ENCODE data around the gene PHC2.
A peak's percentile ranks its signal among the peaks of the same experiment; 100 is the strongest.

PHC2 gene

GRCh38 chr1:33455539-33456501 is 24.9 kb upstream of the PHC2 start:
- CTCF ChIA-PET, result interaction anchor here (0.6 to 2.9 kb wide), 44 partner anchors 10 to 998 kb away, joined by 3 to 30 read pairs (median 4); partner anchors contain the start of genes A3GALT2 and ZSCAN20
- Histone ChIP-seq H3K4me3 (ENCODE audit: low read depth, low read length) (no peak overlapping the region), H3K36me3 (ENCODE audit: control insufficient read depth in 2 of 2, insufficient read depth in 1 of 2, low read length in 2 of 2) (no peaks in the 10 kb centered on the region), H3K4me1 (ENCODE audit: control insufficient read depth, insufficient read depth, low read length) (no peaks in the 10 kb centered on the region), H3K27ac (ENCODE audit: extremely low read depth, low read depth, low read length) (no peak overlapping the region), H3K9me3 (ENCODE audit: control insufficient read depth, insufficient read depth, low read depth, low read length) (no peaks in the 10 kb centered on the region)
- POLR2A ChIA-PET, result interaction anchor here (0.6 to 1.0 kb wide), 4 partner anchors 15 to 113 kb away, joined by 3 to 8 read pairs (median 4); no protein-coding TSS in a partner anchor
- peak; percentile 96 for TF ChIP-seq ZNF596 (tag by site-specific recombination; IDR thresholded peaks at IDR 0.05)
- TF ChIP-seq, protein P1, sequence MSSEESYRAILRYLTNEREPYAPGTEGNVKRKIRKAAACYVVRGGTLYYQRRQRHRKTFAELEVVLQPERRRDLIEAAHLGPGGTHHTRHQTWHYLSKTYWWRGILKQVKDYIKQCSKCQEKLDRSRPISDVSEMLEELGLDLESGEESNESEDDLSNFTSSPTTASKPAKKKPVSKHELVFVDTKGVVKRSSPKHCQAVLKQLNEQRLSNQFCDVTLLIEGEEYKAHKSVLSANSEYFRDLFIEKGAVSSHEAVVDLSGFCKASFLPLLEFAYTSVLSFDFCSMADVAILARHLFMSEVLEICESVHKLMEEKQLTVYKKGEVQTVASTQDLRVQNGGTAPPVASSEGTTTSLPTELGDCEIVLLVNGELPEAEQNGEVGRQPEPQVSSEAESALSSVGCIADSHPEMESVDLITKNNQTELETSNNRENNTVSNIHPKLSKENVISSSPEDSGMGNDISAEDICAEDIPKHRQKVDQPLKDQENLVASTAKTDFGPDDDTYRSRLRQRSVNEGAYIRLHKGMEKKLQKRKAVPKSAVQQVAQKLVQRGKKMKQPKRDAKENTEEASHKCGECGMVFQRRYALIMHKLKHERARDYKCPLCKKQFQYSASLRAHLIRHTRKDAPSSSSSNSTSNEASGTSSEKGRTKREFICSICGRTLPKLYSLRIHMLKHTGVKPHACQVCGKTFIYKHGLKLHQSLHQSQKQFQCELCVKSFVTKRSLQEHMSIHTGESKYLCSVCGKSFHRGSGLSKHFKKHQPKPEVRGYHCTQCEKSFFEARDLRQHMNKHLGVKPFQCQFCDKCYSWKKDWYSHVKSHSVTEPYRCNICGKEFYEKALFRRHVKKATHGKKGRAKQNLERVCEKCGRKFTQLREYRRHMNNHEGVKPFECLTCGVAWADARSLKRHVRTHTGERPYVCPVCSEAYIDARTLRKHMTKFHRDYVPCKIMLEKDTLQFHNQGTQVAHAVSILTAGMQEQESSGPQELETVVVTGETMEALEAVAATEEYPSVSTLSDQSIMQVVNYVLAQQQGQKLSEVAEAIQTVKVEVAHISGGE (tag by site-specific recombination; conservative IDR thresholded peaks at IDR 0.05; ENCODE audit: low read depth), result 0 out of 2 replicates have a peak, but pooled peaks have one; percentile 17
- TF ChIP-seq GLIS1 (tag by site-specific recombination; IDR thresholded peaks at IDR 0.05), result peak; percentile 31; the same call in 1 of the 2 replicates
- TF ChIP-seq, protein P2, sequence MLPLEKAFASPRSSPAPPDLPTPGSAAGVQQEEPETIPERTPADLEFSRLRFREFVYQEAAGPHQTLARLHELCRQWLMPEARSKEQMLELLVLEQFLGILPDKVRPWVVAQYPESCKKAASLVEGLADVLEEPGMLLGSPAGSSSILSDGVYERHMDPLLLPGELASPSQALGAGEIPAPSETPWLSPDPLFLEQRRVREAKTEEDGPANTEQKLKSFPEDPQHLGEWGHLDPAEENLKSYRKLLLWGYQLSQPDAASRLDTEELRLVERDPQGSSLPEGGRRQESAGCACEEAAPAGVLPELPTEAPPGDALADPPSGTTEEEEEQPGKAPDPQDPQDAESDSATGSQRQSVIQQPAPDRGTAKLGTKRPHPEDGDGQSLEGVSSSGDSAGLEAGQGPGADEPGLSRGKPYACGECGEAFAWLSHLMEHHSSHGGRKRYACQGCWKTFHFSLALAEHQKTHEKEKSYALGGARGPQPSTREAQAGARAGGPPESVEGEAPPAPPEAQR (tag by site-specific recombination; IDR thresholded peaks at IDR 0.05), result 0 out of 2 replicates have a peak, but pooled peaks have one; percentile 25
- no peak for TF ChIP-seq ZNF510 (tag by site-specific recombination; IDR thresholded peaks at IDR 0.05; ENCODE audit: insufficient replicate concordance)
- TF ChIP-seq ZNF600 (tag by site-specific recombination; IDR thresholded peaks at IDR 0.05), result peak; percentile 69
- peak; percentile 57 for TF ChIP-seq ZNF335 (tag by site-specific recombination; conservative IDR thresholded peaks at IDR 0.05)
- TF ChIP-seq, protein P3, sequence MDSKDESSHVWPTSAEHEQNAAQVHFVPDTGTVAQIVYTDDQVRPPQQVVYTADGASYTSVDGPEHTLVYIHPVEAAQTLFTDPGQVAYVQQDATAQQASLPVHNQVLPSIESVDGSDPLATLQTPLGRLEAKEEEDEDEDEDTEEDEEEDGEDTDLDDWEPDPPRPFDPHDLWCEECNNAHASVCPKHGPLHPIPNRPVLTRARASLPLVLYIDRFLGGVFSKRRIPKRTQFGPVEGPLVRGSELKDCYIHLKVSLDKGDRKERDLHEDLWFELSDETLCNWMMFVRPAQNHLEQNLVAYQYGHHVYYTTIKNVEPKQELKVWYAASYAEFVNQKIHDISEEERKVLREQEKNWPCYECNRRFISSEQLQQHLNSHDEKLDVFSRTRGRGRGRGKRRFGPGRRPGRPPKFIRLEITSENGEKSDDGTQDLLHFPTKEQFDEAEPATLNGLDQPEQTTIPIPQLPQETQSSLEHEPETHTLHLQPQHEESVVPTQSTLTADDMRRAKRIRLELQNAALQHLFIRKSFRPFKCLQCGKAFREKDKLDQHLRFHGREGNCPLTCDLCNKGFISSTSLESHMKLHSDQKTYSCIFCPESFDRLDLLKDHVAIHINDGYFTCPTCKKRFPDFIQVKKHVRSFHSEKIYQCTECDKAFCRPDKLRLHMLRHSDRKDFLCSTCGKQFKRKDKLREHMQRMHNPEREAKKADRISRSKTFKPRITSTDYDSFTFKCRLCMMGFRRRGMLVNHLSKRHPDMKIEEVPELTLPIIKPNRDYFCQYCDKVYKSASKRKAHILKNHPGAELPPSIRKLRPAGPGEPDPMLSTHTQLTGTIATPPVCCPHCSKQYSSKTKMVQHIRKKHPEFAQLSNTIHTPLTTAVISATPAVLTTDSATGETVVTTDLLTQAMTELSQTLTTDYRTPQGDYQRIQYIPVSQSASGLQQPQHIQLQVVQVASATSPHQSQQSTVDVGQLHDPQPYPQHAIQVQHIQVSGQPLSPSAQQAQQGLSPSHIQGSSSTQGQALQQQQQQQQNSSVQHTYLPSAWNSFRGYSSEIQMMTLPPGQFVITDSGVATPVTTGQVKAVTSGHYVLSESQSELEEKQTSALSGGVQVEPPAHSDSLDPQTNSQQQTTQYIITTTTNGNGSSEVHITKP (tag by site-specific recombination; IDR thresholded peaks at IDR 0.05), result peak; percentile 28; the same call in 1 of the 2 replicates
- TF ChIP-seq ZBTB8A (tag by site-specific recombination; IDR thresholded peaks at IDR 0.05), result no peak
- peak; percentile 38; the same call in 1 of the 2 replicates for TF ChIP-seq ZNF610 (tag by site-specific recombination; IDR thresholded peaks at IDR 0.05; ENCODE audit: borderline replicate concordance)
- TF ChIP-seq KLF16 (tag by site-specific recombination; IDR thresholded peaks at IDR 0.05), result 0 out of 2 replicates have a peak, but pooled peaks have one; percentile 28
- TF ChIP-seq ZNF660 (tag by site-specific recombination; IDR thresholded peaks at IDR 0.05), result 0 out of 2 replicates have a peak, but pooled peaks have one; percentile 36
- TF ChIP-seq, protein P4, sequence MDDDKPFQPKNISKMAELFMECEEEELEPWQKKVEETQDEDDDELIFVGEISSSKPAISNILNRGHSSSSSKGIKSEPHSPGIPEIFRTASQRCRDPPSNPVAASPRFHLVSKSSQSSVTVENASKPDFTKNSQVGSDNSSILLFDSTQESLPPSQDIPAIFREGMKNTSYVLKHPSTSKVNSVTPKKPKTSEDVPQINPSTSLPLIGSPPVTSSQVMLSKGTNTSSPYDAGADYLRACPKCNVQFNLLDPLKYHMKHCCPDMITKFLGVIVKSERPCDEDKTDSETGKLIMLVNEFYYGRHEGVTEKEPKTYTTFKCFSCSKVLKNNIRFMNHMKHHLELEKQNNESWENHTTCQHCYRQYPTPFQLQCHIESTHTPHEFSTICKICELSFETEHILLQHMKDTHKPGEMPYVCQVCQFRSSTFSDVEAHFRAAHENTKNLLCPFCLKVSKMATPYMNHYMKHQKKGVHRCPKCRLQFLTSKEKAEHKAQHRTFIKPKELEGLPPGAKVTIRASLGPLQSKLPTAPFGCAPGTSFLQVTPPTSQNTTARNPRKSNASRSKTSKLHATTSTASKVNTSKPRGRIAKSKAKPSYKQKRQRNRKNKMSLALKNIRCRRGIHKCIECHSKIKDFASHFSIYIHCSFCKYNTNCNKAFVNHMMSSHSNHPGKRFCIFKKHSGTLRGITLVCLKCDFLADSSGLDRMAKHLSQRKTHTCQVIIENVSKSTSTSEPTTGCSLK (tag by site-specific recombination; IDR thresholded peaks at IDR 0.05), result no peak
- TF ChIP-seq EGR2 (tag by site-specific recombination; IDR thresholded peaks at IDR 0.05; ENCODE audit: low read depth), result peak; percentile 6; the same call in 1 of the 2 replicates
- TF ChIP-seq, protein P5, sequence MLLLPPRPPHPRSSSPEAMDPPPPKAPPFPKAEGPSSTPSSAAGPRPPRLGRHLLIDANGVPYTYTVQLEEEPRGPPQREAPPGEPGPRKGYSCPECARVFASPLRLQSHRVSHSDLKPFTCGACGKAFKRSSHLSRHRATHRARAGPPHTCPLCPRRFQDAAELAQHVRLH (tag by site-specific recombination; IDR thresholded peaks at IDR 0.05), result 0 out of 2 replicates have a peak, but pooled peaks have one; percentile 44
- TF ChIP-seq ZNF121 (tag by site-specific recombination; IDR thresholded peaks at IDR 0.05), result no peak
- TF ChIP-seq SP7 (tag by site-specific recombination; IDR thresholded peaks at IDR 0.05), result 0 out of 2 replicates have a peak, but pooled peaks have one; percentile 36
- TF ChIP-seq, protein P6, sequence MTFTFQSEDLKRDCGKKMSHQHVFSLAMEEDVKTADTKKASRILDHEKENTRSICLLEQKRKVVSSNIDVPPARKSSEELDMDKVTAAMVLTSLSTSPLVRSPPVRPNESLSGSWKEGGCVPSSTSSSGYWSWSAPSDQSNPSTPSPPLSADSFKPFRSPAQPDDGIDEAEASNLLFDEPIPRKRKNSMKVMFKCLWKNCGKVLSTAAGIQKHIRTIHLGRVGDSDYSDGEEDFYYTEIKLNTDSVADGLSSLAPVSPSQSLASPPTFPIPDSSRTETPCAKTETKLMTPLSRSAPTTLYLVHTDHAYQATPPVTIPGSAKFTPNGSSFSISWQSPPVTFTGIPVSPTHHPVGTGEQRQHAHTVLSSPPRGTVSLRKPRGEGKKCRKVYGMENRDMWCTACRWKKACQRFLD (tag by site-specific recombination; IDR thresholded peaks at IDR 0.05), result no peak
- TF ChIP-seq, protein P7, sequence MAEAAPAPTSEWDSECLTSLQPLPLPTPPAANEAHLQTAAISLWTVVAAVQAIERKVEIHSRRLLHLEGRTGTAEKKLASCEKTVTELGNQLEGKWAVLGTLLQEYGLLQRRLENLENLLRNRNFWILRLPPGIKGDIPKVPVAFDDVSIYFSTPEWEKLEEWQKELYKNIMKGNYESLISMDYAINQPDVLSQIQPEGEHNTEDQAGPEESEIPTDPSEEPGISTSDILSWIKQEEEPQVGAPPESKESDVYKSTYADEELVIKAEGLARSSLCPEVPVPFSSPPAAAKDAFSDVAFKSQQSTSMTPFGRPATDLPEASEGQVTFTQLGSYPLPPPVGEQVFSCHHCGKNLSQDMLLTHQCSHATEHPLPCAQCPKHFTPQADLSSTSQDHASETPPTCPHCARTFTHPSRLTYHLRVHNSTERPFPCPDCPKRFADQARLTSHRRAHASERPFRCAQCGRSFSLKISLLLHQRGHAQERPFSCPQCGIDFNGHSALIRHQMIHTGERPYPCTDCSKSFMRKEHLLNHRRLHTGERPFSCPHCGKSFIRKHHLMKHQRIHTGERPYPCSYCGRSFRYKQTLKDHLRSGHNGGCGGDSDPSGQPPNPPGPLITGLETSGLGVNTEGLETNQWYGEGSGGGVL (tag by site-specific recombination; IDR thresholded peaks at IDR 0.05), result peak; percentile 25; the same call in 1 of the 2 replicates
- TF ChIP-seq ZSCAN30 (tag by site-specific recombination; IDR thresholded peaks at IDR 0.05), result 0 out of 2 replicates have a peak, but pooled peaks have one; percentile 25
